GM21423 (cell line): ENCODE measurements around the gene SLF2.

Experiments
- ATAC-seq: cut with Tn5 transposase; IDR thresholded peaks from one replicate; pipeline ENCODE4 v1.9.1; 2021; ENCODE audit warnings: mild to moderate bottlenecking, moderate library complexity; ENCODE audit not compliant: unreplicated experiment

Gene SLF2

DNA sequence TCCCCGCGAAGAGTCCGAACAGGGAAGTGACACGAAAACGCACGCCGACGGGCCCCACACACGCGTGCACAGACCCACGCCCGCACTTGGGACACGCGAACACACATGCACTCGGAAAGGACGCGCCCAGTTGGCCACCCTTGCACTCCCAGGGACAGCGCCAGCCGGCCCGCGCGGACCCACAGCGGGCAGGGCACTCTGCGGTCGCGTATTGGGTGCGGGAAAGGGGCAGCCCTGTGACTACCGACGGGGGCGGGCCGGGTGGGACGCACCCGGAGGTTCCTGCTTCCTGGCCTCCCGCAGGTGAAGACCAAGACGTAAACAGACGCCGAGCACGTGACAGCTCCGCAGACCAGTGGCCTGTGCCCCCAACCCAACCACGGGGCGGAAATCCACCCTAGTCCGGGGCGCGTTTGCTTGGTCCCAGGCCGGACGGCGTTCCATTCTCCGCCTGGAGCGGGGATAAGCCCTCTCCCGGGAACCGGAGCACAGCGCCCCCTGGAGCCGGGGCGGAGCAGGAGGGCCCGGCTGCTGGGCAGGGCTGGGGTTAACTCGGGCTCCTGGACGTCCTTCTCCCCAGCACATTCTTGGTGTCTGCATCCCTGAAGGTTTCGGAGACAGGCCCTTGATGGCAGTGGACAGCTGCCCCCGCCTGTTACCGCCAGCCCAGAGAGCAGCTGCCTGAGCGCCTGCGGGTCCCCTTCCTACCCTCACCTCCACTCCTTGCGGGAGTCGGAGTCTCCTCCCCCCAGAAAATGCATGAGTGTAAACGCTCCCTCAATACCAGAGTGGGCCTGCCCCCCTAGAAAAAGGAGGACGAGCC is 84.8 kb downstream of the SLF2 start:
- ATAC-seq = peak; percentile 29

DNA sequence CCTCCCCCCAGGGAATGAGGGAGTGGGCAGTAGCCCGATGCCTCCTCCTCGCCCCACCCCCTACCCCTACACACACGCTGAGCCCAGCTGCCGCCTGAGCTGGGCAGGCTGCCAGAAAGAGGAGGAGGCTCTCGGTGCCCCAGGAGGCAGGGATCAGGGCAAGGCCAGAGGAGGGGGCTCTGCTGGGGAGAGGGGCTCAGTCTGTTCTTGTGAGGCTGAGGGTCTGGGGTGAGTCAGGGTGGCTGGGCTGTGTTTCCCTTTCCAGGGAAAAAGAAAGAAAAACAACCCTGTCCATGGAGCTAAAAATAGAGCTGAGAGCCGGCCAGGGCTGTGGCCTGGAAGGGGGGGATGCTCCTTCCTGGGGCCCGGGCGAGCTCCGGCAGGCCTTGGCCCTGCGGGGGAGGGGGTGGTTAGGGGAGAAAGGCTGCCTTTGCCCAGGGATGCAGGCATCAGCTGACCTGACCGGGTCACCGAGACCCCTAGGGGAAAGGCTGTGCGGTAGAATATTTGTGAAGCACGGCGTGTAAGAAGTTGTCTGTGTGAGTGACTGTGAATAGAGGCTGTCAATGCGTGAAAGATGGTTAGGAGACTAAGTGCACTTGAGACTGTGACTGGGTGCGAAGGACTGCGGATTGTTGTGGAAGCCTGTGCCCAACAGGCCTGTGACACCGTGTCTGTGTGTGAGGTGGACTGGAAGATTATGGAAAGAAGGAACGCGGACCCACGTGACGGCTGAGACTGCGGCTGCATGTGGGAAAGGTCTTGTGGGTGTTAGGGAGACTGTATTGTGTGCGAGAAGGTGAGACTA is 85.6 kb downstream of the SLF2 start:
- peak; percentile 18 for ATAC-seq

DNA sequence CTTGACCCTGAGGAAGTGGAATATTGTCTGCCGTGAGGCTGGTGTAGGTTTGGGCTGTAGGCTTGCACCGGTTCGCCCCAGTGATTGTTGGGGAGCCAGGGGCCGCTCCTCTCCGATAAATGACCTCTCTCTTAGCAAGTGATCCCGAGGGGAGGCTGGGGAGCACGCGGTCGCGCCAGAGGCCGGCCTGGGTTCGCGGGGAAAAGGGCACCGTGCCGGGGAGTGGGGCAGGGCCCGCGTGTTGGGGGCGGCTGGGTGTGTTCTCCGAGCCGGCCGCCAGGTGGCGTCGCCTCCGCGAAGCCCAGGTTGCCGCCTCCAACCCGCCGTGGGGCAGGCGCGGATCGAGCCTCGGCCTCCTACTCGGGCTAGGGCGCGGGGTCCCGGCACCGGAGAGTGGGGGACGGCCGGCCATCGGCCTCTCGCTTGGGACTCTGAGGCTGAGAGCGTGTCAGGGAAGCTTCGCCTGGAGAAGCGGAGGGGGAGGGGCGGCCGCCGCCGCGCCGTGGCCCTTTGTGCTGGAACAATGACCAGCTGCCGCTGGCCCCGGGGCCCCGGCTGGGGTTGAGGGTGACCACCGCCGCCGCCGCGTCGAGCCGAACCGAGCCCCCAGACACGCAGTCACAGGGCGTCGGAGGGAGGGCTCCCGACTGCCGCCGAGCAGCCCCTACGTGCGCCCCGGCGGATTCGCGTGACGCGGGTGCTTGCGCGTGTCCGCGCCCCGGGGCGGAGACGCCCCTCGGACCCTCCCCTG is 86.4 kb downstream of the SLF2 start:
- ATAC-seq = peak; percentile 42

DNA sequence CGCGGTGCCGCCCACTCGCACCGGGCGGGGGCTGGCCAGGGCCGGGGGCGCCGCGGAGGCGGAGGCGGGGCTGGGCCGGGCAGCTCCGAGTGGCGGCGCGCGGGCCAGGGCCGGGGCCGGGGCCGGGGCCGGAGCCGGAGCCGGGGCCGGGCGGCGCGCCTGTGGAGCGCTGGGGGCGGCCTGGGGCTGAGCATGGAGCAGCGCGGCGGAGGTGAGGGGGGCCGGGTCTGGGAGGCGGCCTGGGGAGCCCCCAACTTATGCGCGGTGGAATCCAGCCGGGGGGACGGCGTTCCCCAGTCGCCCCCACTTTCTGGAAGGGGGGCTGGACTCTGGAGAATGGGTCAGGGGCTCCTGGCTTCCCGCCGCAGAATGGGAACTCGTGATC is 87.0 kb downstream of the SLF2 start, which contains the start of gene LZTS2:
TSS of gene LZTS2 (plus strand) at position 67 of the 385 bp plus-strand sequence. CDS start 2,731 bp downstream, outside the sequence.
- no peak for ATAC-seq

DNA sequence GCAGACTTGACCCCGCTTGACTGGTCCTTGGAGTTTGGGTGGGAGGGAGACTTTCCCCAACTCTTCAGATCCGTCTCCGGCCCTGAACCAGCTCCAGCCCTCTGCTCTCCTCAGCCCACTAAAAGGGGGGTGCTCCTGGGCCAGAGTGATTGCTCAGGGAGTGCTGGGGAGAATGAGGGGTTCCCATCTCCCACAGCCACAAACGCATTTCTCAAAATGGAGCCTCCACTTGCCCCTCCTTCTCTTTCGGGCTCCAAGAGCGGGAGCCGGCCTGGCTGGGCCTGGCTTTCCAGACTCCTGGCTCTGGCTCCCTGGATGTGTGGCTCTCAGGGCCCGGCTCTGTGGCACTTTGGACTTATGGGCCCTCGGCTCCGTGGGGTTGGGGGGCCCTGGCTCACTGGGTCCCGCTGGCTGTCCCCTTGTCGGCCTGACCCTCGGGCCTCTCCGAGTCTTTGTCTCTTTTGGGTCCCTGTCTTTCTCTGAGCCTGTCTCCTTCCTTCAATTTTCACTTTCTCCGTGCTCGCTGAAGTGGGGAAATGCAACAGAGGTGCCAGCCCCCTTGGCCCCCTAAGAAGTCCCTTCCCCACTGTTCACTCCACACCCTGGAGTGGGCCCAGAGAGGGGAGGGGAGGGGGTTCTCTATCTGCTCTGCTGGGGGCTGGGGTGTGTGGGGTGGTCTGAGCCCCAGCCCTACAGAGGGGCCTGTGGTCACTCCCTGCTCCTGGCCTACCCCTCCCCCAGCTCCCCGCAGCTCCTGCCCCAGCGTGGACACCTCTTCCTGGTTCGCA is 87.6 kb downstream of the SLF2 start:
- ATAC-seq = no peak

DNA sequence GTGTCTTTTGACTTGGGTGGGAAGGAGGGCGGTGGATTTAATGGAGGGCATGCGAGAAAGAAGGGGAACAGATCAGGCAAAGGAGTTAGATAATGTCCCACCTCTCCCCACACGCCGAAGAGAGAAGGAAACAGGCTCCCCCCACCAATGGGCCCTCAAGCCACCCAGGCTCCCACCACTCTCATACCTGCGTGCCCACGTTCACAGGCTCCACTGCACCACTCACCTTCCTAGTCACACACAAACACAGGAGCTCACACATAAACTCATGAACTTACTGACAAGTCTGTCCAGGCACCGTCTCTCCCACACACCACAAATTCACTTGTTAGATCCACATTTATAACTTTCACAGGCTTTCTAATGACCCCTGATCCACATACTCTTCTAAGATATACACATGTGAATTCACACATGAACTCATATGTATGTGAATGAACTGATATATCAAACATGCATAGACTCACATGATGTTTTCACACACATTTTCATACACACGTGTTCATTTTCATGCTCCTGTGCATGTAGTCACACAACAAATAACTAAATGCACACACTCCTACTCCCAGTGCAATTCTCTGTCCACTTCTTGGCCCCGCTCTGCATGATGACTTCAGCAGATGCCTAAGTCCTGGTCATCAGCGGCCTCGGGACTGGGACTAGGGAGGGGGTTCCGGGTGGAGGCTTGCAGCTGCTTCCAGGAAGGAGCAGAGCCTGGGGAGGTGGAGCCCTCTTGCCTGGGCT is 88.3 kb downstream of the SLF2 start:
- ATAC-seq = no peak

DNA sequence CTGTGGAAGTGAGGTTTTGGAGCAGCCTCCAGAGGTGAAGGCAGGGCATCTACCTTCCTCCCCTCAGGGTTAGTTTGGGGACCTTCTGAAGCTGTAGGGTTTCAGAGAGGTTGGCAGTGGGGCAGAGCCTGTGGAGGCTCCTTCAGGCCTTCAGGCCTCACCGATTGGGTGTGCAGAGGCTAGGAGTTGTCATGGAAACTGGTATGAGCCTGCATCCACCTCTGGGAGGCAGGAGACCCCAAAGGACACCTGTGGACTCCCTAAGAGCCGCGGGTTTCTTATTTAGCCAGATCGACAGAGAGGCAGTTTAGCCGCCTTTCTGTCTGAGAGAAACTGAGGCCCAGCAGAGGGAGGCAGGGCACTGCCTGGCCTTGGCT is 88.9 kb downstream of the SLF2 start:
- ATAC-seq = no peak

DNA sequence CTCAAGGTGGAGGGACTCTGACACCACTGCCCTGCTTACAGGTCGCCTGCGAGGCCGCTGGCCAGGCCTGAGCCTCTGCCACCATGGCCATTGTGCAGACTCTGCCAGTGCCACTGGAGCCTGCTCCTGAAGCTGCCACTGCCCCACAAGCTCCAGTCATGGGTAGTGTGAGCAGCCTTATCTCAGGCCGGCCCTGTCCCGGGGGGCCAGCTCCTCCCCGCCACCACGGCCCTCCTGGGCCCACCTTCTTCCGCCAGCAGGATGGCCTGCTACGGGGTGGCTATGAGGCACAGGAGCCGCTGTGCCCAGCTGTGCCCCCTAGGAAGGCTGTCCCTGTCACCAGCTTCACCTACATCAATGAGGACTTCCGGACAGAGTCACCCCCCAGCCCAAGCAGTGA is 89.7 kb downstream of the SLF2 start:
- ATAC-seq = no peak

DNA sequence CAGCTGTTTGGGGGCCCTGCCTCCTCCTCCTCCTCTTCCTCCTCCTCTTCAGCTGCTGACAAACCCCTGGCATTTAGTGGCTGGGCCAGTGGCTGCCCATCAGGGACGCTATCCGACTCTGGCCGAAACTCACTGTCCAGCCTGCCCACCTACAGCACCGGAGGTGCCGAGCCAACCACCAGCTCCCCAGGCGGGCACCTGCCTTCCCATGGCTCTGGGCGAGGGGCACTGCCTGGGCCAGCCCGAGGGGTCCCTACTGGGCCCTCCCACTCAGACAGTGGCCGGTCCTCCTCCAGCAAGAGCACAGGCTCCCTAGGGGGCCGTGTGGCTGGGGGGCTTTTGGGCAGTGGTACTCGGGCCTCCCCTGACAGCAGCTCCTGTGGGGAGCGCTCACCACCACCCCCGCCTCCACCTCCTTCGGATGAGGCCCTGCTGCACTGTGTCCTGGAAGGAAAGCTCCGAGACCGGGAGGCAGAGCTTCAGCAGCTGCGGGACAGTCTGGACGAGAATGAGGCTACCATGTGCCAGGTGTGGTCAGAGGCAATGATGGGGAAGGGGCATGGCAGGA is 91.0 kb downstream of the SLF2 start:
- no peak for ATAC-seq

DNA sequence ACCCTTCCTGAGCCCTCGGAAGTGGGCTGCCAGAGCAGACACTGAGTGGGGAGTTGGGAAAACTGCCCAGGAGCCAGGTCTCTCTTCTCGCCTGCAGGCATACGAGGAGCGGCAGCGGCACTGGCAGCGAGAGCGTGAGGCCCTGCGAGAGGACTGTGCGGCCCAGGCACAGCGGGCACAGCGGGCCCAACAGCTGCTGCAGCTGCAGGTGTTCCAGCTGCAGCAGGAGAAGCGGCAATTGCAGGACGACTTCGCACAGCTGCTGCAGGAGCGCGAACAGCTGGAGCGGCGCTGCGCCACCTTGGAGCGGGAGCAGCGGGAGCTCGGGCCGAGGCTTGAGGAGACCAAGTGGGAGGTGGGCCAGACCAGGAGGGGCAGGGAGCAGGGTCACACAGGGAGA is 92.6 kb downstream of the SLF2 start:
- ATAC-seq = no peak

DNA sequence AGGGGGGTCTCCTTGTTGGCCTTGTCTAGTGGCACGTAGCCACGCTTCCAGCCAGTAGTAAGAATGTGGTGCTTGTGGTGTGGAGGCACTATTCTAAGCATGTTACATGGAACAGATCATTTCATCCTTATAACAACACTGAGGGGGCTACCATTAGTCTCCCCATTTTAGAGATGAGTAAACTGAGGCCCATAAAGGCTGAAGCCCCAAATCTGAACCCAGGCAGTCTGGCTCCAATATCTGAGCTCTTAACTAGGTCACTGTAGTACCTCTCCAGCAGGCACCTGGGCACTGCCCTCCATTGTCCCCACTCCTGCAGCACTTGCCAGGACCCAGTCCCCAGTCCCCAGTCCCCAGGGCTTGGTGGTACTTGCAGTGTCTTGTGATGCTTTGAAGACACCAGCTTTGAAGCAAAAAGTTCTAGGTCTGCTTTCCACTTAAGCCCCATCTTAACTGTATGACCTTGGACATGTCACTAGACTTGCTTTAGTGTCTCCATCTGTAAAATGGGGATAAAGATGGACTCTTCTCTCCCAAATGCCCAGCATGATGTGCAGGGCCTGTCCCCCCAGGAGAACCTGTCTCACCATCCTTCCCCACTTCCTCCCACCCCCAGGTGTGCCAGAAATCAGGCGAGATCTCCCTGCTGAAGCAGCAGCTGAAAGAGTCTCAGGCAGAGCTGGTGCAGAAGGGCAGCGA is 93.3 kb downstream of the SLF2 start:
- ATAC-seq = no peak

DNA sequence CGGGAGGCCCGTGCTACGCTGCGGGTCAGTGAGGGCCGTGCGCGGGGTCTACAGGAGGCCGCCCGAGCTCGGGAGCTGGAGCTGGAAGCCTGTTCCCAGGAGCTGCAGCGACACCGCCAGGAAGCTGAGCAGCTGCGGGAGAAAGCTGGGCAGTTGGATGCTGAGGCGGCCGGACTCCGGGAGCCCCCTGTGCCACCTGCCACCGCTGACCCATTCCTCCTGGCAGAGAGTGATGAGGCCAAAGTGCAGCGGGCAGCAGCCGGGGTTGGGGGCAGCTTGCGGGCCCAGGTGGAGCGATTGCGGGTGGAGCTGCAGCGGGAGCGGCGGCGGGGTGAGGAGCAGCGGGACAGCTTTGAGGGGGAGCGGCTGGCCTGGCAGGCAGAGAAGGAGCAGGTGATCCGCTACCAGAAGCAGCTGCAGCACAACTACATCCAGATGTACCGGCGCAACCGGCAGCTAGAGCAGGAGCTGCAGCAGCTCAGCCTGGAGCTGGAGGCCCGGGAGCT is 93.9 kb downstream of the SLF2 start:
- no peak for ATAC-seq

DNA sequence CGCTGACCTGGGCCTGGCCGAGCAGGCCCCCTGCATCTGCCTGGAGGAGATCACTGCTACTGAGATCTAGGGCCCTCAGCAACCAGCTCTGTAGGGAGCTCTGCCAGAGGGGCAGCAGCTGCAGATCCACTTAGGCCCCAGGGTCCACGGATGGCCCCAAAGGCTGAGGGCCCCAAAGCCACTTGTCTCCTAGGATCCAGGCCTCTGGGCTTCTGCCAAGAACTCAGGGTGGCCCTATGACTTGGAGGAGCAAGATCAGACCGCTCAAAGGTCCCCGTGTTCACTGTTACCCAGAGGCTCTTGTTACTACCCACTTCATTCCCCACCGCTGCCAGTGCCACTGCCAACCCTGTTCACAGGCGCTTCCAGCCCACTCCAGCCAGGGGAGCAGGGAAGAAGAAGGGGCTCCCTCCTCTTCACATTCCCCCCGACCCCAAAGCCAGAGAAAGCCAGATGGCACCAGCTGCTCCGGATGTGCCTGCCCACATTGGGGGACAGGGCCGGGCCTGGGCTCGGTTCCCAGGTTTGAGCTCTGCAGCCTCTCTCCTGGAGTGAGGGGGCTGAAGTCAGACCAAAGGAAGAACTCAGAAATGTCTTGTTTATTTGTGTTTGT is 94.4 kb downstream of the SLF2 start:
- ATAC-seq = no peak

DNA sequence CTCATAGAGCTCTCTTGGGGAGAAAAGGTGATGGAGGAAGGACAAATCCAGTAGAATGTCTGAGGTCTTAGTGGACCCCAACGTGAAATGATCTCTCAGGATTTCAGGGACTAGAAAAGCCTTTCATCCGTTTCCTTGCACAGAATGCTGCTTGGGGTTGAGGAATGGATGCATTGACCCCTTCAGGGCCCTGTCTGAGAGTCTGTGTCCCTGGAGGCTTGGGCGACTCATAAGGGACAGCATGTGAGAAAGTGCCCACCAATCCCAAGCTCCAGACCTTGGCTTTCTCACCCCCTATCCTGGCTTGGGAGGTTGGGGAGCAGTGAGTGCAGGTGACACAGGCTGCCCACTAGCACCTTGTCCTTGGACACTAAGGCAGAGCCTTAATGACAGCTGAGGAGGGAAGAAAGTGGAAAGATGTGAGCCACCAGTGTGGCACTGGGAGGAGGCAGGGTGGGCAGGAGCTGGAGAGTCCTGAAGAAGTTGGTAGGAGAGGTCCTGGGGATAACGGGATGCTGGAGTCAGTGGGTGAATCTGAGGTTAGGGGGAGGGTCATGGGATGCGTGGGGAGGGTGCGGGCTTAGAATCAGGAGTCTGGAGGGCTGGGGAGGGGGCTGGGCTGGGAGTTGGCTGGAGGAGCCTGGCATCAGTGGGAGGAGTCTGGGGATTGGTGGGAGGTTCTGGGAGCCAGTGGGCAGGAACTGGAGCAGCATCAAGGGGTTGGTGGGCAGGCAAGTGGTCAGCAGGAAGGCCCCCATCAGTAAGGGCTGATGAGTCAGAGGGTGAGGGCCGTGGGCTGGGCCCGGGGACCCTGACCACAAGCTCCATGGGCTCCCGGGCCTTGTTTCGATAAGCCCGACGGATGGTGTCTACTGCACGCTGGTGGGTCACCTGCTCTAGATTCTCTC is 95.4 kb downstream of the SLF2 start:
- no peak for ATAC-seq

DNA sequence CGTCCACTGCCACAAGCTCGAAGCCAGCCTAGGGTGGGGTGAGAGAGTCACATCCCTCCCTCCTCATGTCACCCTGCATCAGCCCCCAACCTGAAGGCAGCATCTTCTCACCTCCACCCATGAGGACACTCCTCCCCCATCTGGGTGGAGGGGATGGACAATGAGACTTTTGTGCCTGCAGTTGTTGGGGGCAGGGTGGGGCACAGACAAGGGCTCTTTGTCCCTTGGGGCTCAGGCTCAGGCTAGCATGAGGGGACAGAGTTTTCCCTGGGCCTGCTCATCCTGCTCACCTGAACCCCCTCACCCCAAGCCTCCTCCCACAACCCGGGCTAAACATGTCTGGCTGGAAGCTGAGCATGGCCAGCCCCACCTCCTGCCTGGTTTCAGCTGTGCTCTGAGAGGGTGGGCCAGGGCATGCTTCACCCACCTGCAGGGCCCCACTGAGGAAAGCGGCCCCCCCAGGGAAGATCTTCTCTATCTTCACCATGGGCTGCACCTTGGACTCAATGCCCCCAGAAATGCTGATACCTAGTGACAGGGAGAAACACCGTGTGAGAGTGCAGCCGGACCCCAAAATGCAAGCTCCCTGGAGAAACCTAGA is 96.2 kb downstream of the SLF2 start:
- no peak for ATAC-seq

DNA sequence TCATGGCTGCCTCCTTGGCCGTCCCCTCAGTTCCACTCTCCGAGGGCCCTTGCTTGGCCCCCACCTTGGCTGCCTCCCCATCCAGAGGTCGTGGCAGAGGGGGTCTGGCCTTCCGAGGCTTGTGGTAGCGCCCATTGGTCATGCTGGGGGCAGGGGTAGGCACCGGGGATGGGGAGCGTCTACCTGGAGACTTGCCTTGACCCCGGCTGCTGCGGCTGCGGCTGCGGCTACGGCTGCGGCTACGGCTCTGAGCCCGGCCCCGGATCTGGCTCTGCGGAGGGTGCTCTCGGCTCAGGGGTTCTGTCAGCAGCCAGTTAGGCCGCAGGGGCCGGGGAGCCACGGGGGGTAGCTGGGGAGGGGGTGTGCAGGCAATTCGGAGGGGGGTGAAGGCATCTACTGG is 97.6 kb downstream of the SLF2 start:
- no peak for ATAC-seq
